ENCODE results near the gene TTC23.

Gene TTC23, protein sequence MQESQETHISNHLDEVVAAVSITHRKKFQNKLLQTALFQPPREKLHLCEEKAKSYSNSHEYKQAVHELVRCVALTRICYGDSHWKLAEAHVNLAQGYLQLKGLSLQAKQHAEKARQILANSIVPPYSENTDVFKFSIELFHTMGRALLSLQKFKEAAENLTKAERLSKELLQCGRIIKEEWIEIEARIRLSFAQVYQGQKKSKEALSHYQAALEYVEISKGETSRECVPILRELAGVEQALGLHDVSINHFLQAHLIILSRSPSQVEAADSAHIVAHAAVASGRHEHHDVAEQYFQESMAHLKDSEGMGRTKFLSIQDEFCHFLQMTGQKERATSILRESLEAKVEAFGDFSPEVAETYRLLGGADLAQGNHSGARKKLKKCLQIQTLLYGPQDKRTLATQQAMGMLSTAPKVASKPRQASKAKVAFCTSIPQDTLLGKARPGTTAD

DNA sequence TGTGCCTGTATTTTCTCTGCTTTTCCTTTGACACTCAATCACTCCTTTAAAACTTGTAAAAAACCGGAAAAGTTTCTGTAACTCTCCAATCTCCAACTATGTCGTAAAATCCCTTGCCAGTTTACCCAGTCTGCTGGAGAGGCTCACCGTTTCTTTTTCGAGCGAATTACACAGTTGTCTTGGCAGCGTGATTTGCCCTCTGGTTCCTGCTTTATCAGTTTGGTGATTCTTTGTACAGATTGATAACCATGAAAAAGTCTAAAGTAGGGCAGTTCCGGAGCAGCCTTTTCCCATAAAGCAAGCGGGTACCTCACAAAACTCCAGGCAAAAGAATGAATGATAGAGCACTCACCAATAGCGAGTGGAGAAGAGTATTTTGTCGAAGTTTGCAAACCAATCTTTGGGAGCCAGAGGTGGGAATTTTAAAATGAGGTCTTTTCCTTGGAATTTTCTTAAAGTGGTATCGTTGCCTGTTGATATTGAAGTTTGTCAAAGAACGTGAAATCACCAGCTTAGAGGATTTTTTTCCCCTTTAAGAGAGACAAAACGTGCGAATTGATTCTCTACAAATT is at the start of gene TTC23:
TSS of gene TTC23 (minus strand) at position 312 of the 572 bp plus-strand sequence. CDS start 20,869 bp downstream, outside the sequence.
- no peaks in the 10 kb centered on the region for H3K36me3 ChIP-seq (ENCODE audit: control insufficient read depth in 1 of 2, insufficient read depth in 2 of 2, low read length in 2 of 2)
- H3K4me3 ChIP-seq (ENCODE audit: low read depth in 1 of 2, low read length in 2 of 2): peak within 1 kb of the TSS; percentile 86 to 97
- H3K9me3 ChIP-seq (ENCODE audit: control insufficient read depth in 1 of 2, low read length in 2 of 2): no peaks in the 10 kb centered on the region
- H3K27ac ChIP-seq (ENCODE audit: low read length): peak within 1 kb of the TSS; percentile 99
- H3K27me3 ChIP-seq (ENCODE audit: low read depth, low read length): no peaks in the 10 kb centered on the region
- H3K4me1 ChIP-seq (ENCODE audit: control insufficient read depth in 1 of 2, insufficient read depth in 2 of 2, low read length in 2 of 2): peaks cover 0 to 29% of the 10 kb centered on the region in 2 donors

DNA sequence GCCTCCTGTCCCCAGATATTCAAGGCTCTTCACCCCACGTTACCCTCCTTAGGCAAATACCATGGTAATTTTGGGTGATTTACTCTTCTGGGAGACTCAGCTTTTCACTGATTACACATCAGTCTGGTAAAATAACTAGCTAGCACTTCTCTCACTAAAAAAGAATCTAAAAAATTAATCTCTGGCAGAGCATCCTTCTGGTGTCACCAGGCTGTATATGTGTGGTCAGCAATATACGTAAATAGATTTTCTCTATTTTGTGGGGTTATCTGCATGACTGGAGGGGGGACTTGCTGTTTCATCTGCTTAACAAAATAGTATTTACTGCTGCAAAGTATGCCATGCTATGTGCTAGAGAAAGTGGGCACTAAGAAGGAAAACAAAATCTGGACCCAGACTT is 47.0 kb upstream of the TTC23 start:
- Histone ChIP-seq H3K4me1 (ENCODE audit: control insufficient read depth in 1 of 2, insufficient read depth in 2 of 2, low read length in 2 of 2) (peaks cover 0 to 8% of the 10 kb centered on the region in 2 donors), H3K27me3 (ENCODE audit: low read depth, low read length) (no peaks in the 10 kb centered on the region), H3K36me3 (ENCODE audit: control insufficient read depth in 1 of 2, insufficient read depth in 2 of 2, low read length in 2 of 2) (peaks cover 3 to 11% of the 10 kb centered on the region in 2 donors), H3K9me3 (ENCODE audit: control insufficient read depth in 1 of 2, low read length in 2 of 2) (no peaks in the 10 kb centered on the region), H3K27ac (ENCODE audit: low read length) (no peak overlapping the region), H3K4me3 (ENCODE audit: low read depth in 1 of 2, low read length in 2 of 2) (no peak overlapping the region)

DNA sequence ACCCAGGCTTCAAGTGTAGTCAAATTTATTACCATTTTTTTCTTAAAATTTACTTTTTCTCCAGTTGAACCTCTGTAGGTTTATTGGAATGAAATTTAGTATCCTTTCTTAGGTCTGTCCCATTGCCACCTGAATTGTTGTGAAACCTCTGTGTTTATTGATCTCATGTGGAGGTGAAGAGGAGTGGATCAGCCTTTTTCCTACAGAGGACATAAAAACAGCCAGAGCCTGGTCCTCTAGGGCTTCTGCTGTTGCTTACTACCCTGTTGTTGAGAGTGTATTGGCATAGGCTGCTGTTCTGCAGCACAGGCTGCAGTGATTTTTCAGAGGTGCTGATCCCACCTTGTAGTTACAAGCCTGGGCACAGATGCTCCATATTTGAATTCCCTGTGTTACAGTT is 46.5 kb upstream of the TTC23 start:
- H3K4me1 ChIP-seq (ENCODE audit: control insufficient read depth in 1 of 2, insufficient read depth in 2 of 2, low read length in 2 of 2): peaks cover 0 to 8% of the 10 kb centered on the region in 2 donors
- H3K9me3 ChIP-seq (ENCODE audit: control insufficient read depth in 1 of 2, low read length in 2 of 2): no peaks in the 10 kb centered on the region
- no peak overlapping the region for H3K27ac ChIP-seq (ENCODE audit: low read length)
- H3K27me3 ChIP-seq (ENCODE audit: low read depth, low read length): no peaks in the 10 kb centered on the region
- H3K36me3 ChIP-seq (ENCODE audit: control insufficient read depth in 1 of 2, insufficient read depth in 2 of 2, low read length in 2 of 2): peaks cover 3 to 15% of the 10 kb centered on the region in 2 donors
- no peak overlapping the region for H3K4me3 ChIP-seq (ENCODE audit: low read depth in 1 of 2, low read length in 2 of 2)

DNA sequence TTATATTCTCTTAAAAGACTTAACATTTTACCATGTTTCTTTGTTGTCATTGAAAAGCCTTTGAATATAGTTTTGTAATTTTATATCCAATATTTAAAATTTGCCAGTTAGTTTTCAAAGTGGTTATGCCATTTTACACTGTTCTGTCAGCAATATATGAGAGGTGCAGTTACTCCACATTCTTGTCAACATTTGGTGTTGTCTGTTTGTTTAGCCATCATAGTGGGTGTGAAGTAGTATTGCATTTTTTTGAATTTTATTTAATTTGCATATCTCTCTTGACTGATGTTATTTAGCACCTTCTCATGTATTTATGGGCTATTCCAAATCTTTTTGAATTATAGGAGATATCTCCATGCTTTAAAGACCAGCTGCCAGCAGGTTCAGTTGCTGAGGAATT is 42.3 kb upstream of the TTC23 start:
- no peaks in the 10 kb centered on the region for H3K27me3 ChIP-seq (ENCODE audit: low read depth, low read length)
- no peaks in the 10 kb centered on the region for H3K9me3 ChIP-seq (ENCODE audit: control insufficient read depth in 1 of 2, low read length in 2 of 2)
- no peaks in the 10 kb centered on the region for H3K4me1 ChIP-seq (ENCODE audit: control insufficient read depth in 1 of 2, insufficient read depth in 2 of 2, low read length in 2 of 2)
- peaks cover 3 to 18% of the 10 kb centered on the region in 2 donors for H3K36me3 ChIP-seq (ENCODE audit: control insufficient read depth in 1 of 2, insufficient read depth in 2 of 2, low read length in 2 of 2)
- no peak overlapping the region for H3K4me3 ChIP-seq (ENCODE audit: low read depth in 1 of 2, low read length in 2 of 2)
- no peak overlapping the region for H3K27ac ChIP-seq (ENCODE audit: low read length)

DNA sequence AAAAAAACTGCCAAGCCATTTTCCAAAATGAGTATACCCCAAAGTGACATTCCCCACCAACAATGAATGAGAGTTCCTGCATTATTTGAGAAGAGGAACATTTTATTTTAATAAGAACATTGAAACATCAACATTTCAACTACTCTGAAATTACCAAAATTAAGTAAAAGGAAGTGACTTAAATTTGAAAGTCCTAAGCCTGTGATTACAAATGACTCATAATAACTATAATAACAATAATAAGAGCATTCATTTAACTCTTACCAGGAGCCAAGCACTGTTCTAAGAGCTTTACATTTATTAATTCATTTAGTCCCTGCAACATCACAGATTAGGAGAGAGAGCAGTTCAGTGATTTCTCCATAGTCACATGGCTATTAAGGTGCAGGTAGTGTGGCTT is 34.3 kb upstream of the TTC23 start:
- no peaks in the 10 kb centered on the region for H3K4me1 ChIP-seq (ENCODE audit: control insufficient read depth in 1 of 2, insufficient read depth in 2 of 2, low read length in 2 of 2)
- H3K27ac ChIP-seq (ENCODE audit: low read length): no peak overlapping the region
- H3K9me3 ChIP-seq (ENCODE audit: control insufficient read depth in 1 of 2, low read length in 2 of 2): no peaks in the 10 kb centered on the region
- H3K4me3 ChIP-seq (ENCODE audit: low read depth in 1 of 2, low read length in 2 of 2): no peak overlapping the region
- H3K36me3 ChIP-seq (ENCODE audit: control insufficient read depth in 1 of 2, insufficient read depth in 2 of 2, low read length in 2 of 2): no peaks in the 10 kb centered on the region
- no peaks in the 10 kb centered on the region for H3K27me3 ChIP-seq (ENCODE audit: low read depth, low read length)

DNA sequence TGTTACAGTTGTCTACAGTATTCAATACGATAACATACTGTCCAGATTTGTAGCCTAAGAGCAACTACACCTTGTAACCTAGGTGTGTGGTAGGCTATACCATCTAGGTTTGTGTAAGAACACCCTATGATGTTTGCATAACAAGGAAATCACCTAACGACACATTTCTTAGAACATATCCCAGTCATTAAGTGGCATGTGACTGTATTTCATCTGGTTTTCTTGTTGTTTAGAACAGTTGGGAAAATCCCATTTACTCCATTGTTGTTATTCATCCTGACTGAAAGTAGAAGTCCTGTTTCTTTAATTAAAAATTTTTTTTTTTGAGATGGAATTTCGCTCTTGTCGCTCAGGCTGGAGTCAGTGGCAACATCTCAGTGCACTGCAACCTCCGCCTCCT is 33.2 kb upstream of the TTC23 start:
- H3K9me3 ChIP-seq (ENCODE audit: control insufficient read depth in 1 of 2, low read length in 2 of 2): no peaks in the 10 kb centered on the region
- H3K27ac ChIP-seq (ENCODE audit: low read length): no peak overlapping the region
- H3K27me3 ChIP-seq (ENCODE audit: low read depth, low read length): no peaks in the 10 kb centered on the region
- H3K4me1 ChIP-seq (ENCODE audit: control insufficient read depth in 1 of 2, insufficient read depth in 2 of 2, low read length in 2 of 2): no peaks in the 10 kb centered on the region
- no peak overlapping the region for H3K4me3 ChIP-seq (ENCODE audit: low read depth in 1 of 2, low read length in 2 of 2)
- H3K36me3 ChIP-seq (ENCODE audit: control insufficient read depth in 1 of 2, insufficient read depth in 2 of 2, low read length in 2 of 2): no peaks in the 10 kb centered on the region

DNA sequence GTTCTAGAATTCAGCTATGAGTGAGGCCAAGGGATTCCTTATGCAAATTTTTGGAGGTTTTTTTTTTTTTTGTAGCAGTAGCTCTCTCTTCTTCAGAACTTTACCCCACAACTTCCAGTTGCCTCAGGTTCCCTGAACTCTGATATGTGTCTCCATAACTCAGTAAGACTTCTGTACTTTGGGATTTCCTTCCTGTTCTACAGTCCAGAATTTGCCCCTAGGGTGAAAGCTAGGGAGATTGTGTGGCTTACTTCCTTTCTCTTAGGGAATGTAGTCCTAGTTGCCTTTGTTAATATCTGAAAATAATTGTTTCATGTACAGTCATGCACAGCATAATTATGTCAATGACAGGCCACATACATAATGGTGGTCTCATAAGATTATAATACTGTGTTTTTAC is 32.7 kb upstream of the TTC23 start:
- no peaks in the 10 kb centered on the region for H3K36me3 ChIP-seq (ENCODE audit: control insufficient read depth in 1 of 2, insufficient read depth in 2 of 2, low read length in 2 of 2)
- no peaks in the 10 kb centered on the region for H3K4me1 ChIP-seq (ENCODE audit: control insufficient read depth in 1 of 2, insufficient read depth in 2 of 2, low read length in 2 of 2)
- H3K27me3 ChIP-seq (ENCODE audit: low read depth, low read length): no peaks in the 10 kb centered on the region
- H3K27ac ChIP-seq (ENCODE audit: low read length): no peak overlapping the region
- H3K4me3 ChIP-seq (ENCODE audit: low read depth in 1 of 2, low read length in 2 of 2): no peak overlapping the region
- H3K9me3 ChIP-seq (ENCODE audit: control insufficient read depth in 1 of 2, low read length in 2 of 2): no peaks in the 10 kb centered on the region

DNA sequence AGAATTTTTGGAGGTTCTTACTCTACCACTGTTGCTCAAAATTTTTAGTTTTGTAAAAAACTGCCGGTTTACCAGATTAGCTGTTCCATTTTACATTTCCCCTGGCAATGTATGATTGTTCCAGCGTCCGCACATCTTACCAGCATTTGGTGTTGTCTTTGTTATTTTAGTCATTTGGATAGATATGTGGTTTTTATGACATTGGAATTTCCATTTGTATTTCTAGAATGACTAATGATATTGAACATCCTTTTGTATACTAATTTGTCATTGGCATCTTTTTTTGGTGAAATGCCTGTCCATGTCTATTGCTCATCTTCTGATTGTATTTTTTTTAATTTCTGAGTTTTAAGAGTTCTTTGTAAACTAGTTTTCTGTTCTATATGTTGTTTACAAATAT is 30.4 kb upstream of the TTC23 start:
- Histone ChIP-seq H3K4me3 (ENCODE audit: low read depth in 1 of 2, low read length in 2 of 2) (no peak overlapping the region), H3K27ac (ENCODE audit: low read length) (no peak overlapping the region), H3K27me3 (ENCODE audit: low read depth, low read length) (no peaks in the 10 kb centered on the region), H3K9me3 (ENCODE audit: control insufficient read depth in 1 of 2, low read length in 2 of 2) (no peaks in the 10 kb centered on the region), H3K36me3 (ENCODE audit: control insufficient read depth in 1 of 2, insufficient read depth in 2 of 2, low read length in 2 of 2) (no peaks in the 10 kb centered on the region), H3K4me1 (ENCODE audit: control insufficient read depth in 1 of 2, insufficient read depth in 2 of 2, low read length in 2 of 2) (no peaks in the 10 kb centered on the region)

DNA sequence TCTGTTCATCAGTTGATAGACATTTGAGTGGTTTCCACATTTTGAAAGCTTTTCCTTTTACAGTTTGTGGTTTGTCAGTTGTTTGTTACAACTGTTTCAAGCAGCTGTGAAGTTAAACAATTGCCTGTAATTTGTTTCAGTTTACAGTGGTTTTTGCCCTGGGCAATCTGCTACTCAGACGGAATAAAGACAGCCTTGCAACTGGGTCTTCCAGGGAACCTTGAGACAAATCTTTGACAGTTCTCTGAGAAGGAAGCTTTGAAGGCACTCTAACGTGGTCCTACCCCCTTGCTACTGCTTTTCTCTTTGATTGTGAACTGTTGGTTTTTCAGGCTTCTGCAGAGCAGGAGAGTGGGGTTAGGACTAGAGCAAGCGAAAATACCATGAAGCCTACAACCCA is 29.9 kb upstream of the TTC23 start:
- no peak overlapping the region for H3K27ac ChIP-seq (ENCODE audit: low read length)
- H3K27me3 ChIP-seq (ENCODE audit: low read depth, low read length): no peaks in the 10 kb centered on the region
- H3K4me3 ChIP-seq (ENCODE audit: low read depth in 1 of 2, low read length in 2 of 2): no peak overlapping the region
- no peaks in the 10 kb centered on the region for H3K9me3 ChIP-seq (ENCODE audit: control insufficient read depth in 1 of 2, low read length in 2 of 2)
- H3K4me1 ChIP-seq (ENCODE audit: control insufficient read depth in 1 of 2, insufficient read depth in 2 of 2, low read length in 2 of 2): no peaks in the 10 kb centered on the region
- no peaks in the 10 kb centered on the region for H3K36me3 ChIP-seq (ENCODE audit: control insufficient read depth in 1 of 2, insufficient read depth in 2 of 2, low read length in 2 of 2)

DNA sequence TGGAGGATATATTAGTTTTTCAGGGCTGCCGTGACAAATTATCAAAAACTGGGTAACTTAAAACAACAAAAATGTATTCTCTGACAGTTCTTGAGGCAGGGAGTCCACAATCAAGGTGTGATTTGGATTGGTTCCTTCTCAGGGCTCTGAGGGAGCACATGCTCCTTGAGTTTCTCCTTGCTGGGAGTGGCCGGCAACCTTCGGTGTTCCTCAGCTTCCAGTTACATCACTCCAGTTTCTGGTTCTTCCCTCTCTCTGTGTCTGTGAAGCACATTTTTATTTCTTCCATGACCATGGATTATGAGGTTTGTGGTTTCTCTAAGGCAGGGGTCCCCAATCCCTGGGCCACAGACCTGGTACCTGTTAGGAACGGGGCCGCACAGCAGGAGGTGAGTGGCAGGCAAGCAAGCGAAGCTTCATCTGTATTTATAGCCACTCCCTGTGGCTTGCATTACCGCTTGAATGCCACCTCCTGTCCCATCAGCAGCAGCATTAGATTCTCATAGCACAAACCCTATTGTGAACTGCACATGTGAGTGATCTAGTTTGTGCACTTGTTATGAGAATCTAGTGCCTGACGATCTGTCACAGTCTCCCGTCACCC is 26.2 kb upstream of the TTC23 start:
- Histone ChIP-seq H3K9me3 (ENCODE audit: control insufficient read depth in 1 of 2, low read length in 2 of 2) (no peaks in the 10 kb centered on the region), H3K4me1 (ENCODE audit: control insufficient read depth in 1 of 2, insufficient read depth in 2 of 2, low read length in 2 of 2) (no peaks in the 10 kb centered on the region), H3K27me3 (ENCODE audit: low read depth, low read length) (no peaks in the 10 kb centered on the region), H3K27ac (ENCODE audit: low read length) (no peak overlapping the region), H3K4me3 (ENCODE audit: low read depth in 1 of 2, low read length in 2 of 2) (no peak overlapping the region), H3K36me3 (ENCODE audit: control insufficient read depth in 1 of 2, insufficient read depth in 2 of 2, low read length in 2 of 2) (no peaks in the 10 kb centered on the region)

DNA sequence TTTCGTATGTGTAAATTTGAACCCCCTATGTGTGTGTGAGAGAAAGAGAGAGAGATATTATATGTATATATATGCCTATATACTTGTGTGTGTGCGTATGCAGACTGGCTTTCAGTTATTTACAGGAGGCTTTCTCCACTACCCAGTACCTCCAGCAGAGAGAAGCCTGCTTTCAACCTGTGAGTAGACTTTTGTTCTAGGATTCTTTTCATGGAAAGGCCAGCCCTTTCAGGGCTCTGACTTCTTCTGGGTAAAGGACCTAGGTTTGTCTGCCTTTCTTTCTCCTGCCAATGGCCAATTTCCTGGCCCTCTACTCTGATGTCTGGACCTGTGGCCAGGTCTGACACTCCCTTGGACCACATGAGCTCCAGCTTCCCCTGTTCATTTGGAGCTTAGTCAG is 25.7 kb upstream of the TTC23 start:
- no peak overlapping the region for H3K4me3 ChIP-seq (ENCODE audit: low read depth in 1 of 2, low read length in 2 of 2)
- no peaks in the 10 kb centered on the region for H3K27me3 ChIP-seq (ENCODE audit: low read depth, low read length)
- H3K9me3 ChIP-seq (ENCODE audit: control insufficient read depth in 1 of 2, low read length in 2 of 2): no peaks in the 10 kb centered on the region
- H3K4me1 ChIP-seq (ENCODE audit: control insufficient read depth in 1 of 2, insufficient read depth in 2 of 2, low read length in 2 of 2): no peaks in the 10 kb centered on the region
- no peak overlapping the region for H3K27ac ChIP-seq (ENCODE audit: low read length)
- H3K36me3 ChIP-seq (ENCODE audit: control insufficient read depth in 1 of 2, insufficient read depth in 2 of 2, low read length in 2 of 2): no peaks in the 10 kb centered on the region
